ACHN (cell line): ENCODE measurements around the gene CRTC3.
"Not testable (repeated sequence)": the region's sequence is repeated elsewhere in the genome, so short reads cannot be mapped to it uniquely, and the experiment has no call there.

ENCODE experiments used
- DNase-seq: peaks from one replicate; pipeline ENCODE4 v3.0.0-alpha.2; 2015
- in situ Hi-C: cut with HindIII; loops from 2 replicates; pipeline ENCODE4 v1.10.0; 2017; ENCODE audit warnings: low sequenced_read_pairs, low pct_ligation_motif_present, low pct_unique_long_range_greater_than_20kb

The CRTC3 gene

GRCh38 chr15:90654233-90655136, 124.8 kb downstream of the CRTC3 start:
- DNase-seq = no peak
- in situ Hi-C loops = no loop called here

GRCh38 chr15:90657520-90658172, 127.9 kb downstream of the CRTC3 start:
- DNase-seq, in situ Hi-C loops: not testable (repeated sequence)

GRCh38 chr15:90659481-90659880, 129.8 kb downstream of the CRTC3 start:
- DNase-seq = no peak
- in situ Hi-C loops = no loop called here

GRCh38 chr15:90660195-90660998, 130.7 kb downstream of the CRTC3 start:
- DNase-seq = peak; percentile 66
- in situ Hi-C loops = no loop called here

GRCh38 chr15:90660999-90661330, 131.2 kb downstream of the CRTC3 start:
- DNase-seq = not testable (repeated sequence)

GRCh38 chr15:90664081-90664461, 134.3 kb downstream of the CRTC3 start:
- in situ Hi-C loops, DNase-seq: not testable (repeated sequence)

More at GRCh38 chr15:90660999-90661330, 131.2 kb downstream of the CRTC3 start:
- in situ Hi-C loops = not testable (repeated sequence)

DNA sequence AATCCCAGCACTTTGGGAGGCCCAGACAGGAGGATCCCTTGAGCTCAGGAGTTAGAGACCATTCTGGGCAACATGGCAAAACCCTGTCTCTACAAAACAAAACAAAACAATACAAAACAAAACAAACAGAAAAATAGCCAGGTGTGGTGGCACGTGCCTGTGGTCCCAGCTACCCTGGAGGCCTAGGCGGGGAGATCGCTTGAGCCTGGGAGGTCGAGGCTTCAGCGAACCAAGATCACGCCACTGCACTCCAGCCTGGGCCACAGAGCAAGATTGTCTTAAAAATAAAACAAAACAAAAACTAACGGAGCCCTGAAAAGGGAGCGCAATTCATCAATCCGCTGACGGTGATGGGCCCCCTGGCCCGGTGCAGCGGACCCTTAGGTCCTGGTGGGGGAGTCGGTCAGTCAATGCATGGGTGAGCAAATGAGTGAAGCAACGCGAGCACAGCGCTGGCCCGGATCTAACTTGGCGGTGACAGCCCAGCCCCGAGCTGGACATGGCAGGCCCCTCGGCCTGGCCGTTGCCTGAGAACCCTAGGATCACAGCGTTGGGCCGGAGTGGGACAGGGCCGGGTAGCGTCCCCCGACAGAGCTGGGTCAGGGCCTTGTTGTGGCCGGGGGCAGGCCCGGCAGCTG, 135.0 kb downstream of the CRTC3 start:
- peak; percentile 30 for DNase-seq
- in situ Hi-C loops = no loop called here

DNA sequence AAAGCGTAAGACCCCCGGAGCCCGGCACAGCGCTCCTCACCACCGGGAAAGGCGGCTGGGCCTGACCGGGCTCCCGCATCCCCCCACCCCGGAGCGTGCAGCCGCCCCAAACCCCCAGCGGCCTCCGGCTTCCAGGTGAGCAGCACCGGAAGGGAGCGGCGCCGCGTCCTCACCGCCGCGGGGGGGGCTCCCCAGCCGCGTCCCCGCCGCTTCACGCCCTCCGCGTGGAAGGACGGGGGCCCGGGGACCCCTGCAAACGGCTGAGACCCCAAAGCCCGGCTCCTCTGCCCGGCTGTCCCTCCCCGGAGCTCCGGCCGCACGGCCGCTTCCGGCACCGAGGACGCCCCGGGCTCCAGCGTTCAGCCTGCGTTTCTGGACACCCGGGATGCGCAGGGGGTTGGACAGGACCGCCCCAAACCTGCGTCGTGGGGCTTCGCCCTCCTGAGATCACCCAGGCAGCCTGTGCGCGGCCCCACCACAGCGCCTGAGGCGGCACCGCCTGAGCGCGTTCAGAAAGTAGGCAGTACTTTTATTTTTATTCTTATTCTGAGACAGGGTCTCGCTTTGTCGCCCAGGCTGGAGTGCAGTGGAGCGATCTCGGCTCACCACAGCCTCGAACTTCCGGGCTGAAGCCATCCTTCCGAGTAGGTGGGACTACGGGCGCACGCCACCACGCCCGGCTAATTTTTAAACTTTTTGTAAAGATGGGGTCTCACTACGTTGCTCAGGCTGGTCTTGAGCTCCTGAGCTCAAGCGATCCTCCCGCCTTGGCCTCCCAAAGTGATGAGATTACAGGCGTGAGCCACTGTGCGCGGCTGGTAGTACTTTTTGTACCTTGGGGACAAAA, 135.8 kb downstream of the CRTC3 start:
- in situ Hi-C loops = no loop called here
- peak; percentile 54 for DNase-seq

DNA sequence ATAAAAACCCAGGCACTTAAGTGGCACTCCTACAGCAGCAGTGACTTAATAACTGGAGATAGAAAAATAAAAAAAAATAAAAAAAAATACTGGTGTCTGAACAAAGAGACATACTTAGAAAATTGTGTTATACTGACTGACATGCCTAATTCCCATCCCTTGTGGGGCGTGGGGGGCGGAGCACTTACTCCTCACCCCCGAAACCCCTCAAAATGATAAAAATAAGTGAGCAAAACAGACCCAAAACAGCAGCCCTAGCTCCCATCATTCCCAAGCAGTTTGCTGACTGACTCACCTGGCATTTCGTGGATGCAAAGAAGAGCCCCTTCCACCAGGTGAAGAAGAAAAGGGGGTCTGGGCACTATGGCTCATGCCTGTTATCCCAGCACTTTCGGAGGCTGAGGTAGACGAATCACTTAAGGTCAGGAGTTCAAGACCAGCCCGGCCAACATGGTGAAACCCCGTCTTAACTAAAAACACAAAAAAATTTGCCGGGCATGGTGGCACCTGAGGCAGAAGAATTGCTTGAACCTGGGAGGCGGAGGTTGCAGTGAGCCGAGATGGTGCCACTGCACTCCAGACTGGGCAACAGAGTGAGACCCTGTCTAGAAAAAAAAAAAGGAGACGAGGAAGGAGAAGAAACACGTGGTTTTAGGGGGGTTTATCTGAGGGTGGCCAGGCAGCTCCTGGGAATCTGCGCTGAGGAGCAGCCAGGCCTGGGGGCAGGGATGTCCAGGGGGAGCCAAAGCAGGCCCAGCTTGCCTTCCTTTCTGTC, 136.6 kb downstream of the CRTC3 start:
- in situ Hi-C loops = no loop called here
- DNase-seq = no peak

DNA sequence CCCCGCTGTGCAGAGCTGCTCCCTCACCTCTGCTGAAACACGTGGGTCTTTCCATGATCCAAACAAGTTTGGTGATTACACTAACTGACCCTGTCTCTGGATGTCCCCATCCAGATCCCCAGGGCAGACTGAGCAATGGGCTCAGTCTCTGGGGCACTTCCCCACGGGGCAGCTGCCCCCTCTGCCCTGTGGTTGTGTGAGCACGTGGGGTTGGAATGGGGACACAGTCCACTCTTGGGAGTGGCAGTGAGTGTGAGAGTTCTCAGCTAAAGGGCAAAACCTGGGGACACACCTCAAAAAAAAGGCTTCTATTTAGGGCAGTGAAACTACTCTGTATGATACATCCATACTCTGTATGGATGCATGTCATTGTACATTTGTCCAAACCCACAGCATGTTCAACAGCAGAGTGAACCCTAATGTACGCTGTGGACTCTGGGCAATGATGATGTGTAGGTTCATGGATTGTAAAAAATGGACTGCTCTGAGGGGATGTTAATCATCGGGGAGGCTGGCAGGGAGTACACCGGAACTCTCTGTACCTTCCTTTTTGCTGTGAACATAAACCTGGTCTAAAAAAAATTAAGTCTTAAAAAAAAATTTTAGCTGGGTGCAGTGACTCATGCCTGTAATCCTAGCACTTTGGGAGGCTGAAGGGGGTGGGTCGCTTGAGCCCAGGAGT, 137.5 kb downstream of the CRTC3 start:
- DNase-seq = no peak
- in situ Hi-C loops = no loop called here

DNA sequence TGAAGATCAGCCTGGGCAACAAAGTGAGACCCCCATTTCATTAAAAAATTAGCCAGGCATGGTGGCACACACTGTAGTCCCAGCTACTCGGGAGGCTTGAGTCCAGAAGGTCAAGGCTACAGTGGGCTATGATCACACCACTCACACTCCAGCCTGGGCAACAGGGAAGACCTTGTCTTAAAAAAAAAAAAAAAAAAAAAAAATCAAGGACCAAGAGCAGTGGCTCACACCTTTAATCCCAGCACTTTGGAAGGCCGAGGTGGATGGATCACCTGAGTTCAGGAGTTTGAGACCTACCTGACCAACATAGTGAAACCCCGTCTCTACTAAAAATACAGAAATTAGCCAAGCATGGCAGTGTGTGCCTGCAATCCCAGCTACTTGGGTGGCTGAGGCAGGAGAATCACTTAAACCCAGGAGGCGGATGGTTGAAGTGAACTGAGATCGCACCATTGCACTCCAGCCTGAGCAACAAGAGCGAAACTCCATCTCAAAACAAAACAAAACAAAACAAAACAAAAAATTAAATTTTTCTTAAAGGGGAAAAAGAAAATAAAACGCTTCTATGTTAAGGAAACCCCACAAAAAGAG, 138.1 kb downstream of the CRTC3 start:
- DNase-seq, in situ Hi-C loops: not testable (repeated sequence)

DNA sequence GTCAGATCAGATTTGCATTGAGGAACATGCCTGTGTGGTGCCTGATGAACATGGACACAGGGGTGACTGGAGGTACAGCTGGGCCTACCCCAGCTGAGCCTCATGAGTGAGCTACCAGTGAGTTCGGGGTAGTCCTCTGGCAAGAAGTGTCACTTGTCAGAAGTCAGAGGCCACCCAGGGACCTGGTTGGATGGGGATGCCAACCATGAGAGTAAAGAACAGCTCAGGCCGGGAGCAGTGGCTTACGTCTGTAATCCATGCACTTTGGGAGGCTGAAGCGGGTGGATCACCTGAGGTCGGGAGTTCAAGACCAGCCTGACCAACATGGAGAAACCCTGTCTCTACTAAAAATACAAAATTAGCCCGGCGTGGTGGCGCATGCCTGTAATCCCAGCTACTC, 140.9 kb downstream of the CRTC3 start:
- in situ Hi-C loops, DNase-seq: not testable (repeated sequence)

DNA sequence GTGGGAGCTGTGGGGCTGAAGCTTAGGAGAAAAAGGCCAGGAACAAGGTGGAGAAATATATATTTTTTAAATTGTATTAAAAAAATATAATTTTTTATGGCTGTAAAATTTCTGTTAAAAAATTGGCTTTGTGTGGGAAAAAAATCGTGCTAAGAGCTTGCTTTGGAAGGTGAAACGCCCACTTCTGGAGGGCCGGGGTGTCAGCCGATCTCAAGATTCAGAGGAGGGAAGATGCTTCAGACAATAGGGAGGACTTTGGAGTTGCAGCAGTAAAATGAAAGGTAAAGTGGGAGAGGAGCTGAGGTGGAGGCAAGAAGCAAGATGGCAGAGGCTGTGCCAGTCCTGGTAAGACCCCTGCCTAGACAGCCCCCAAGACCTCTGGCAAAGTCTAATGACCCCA, 141.5 kb downstream of the CRTC3 start:
- no peak for DNase-seq
- in situ Hi-C loops = no loop called here

DNA sequence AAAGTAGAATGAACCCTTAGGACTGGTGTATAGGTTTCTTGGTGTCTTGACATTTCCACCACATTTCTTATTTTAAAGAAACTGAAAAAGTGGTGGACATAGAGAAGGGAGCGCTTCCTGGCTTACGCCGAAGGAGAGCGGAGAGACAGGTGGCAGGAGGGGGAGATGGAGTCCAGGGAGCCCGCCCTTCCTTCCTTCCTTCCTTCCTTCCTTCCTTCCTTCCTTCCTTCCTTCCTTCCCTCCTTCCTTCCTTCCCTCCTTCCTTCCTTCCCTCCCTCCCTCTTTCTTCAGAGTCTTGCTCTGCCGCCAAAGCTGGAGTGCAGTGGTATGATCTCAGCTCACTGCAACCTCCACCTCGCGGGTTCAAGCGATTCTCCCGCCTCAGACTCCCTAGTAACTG, 143.6 kb downstream of the CRTC3 start:
- in situ Hi-C loops = not testable (repeated sequence)

GRCh38 chr15:90674476-90674875, 144.8 kb downstream of the CRTC3 start:
- no peak for DNase-seq
- in situ Hi-C loops = no loop called here

More for the DNA sequence above, 143.6 kb downstream of the CRTC3 start:
- not testable (repeated sequence) for DNase-seq

DNA sequence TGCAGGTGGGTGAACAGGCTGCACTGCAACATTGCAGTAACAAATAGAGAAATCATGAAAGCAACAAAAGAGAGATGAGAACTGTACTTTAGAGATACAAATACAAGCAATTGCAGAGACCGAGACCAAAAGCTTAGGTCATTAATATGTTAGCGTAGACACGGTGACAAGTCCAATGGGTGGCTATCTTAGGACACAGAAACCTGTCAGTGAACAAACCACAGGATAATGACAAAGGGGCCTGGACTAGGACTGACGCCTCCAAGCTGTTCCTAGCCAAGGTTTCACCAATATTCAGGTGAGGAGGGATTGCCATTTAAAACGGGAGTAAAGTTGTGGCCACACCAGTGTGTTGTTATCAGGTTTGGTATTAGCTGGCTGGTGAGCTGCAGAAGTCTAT, 145.7 kb downstream of the CRTC3 start:
- in situ Hi-C loops = no loop called here
- DNase-seq = no peak
